Measurements from ENCODE around the gene GNA14.

DNA sequence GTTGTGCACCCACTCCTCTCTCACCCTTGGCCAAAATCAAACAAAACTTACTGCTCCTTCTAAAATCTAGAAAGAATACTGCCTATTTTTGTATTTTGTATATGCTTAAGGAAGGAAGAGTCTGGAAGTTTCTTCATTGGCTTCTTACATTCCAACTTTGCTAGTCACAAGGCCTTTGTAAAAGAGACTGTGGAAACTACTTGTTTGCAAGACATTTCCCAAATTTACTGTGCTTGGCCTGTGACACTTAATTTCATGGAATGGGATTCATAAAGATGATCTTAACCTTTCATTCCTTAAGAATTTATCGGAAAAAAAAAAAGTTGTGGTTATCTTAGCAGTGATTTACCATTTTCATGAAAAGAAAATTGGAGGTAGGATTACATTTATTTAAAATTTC is 261.9 kb downstream of the GNA14 start:
- no peak for TF ChIP-seq POLR2A (IDR thresholded peaks at IDR 0.05)
- TF ChIP-seq CTCF (IDR thresholded peaks at IDR 0.05): no peak
